SK-N-SH treated with all-trans-retinoic acid at 6 μM for 48 hours (cell line): ENCODE results near the gene HLA-DMA.

Source experiments
- ATAC-seq: fragments of 200-7000 bp; cut with Tn5 transposase; 3 replicates; pipeline ENCODE4 v1.9.1; 2020; ENCODE audit warnings: mild to moderate bottlenecking, moderate library complexity
- ARNTL ChIP-seq: fragments of 450-650 bp; formaldehyde crosslinking; IDR thresholded peaks from 2 replicates; pipeline ENCODE4 v1.5.0; 2020; ENCODE audit warnings: low read depth, mild to moderate bottlenecking, moderate library complexity, borderline replicate concordance
- BACH2 ChIP-seq: fragments of 250-450 bp; sonication (Bioruptor Pico); IDR thresholded peaks from 2 replicates; pipeline ENCODE4 v1.9.0; 2021; ENCODE audit warnings: mild to moderate bottlenecking, borderline replicate concordance
- CSDC2 ChIP-seq: fragments of 250-450 bp; sonication (Bioruptor Pico); IDR thresholded peaks from 2 replicates; pipeline ENCODE4 v1.5.0; 2020; ENCODE audit warnings: mild to moderate bottlenecking, moderate library complexity
- CSRNP3 ChIP-seq: fragments of 250-450 bp; sonication (Bioruptor Pico); IDR thresholded peaks from 2 replicates; pipeline ENCODE4 v1.5.1; 2021; ENCODE audit warnings: mild to moderate bottlenecking, moderate library complexity
- ESRRG ChIP-seq: fragments of 250-450 bp; sonication (Bioruptor Pico); IDR thresholded peaks from 2 replicates; pipeline ENCODE4 v1.6.1; 2021; ENCODE audit warnings: mild to moderate bottlenecking
- GLIS3 ChIP-seq: fragments of 250-450 bp; sonication (Bioruptor Pico); IDR thresholded peaks from 2 replicates; pipeline ENCODE4 v1.5.0; 2020; ENCODE audit warnings: mild to moderate bottlenecking, moderate library complexity
- ISL1 ChIP-seq: fragments of 250-450 bp; sonication (Bioruptor Pico); IDR thresholded peaks from 2 replicates; pipeline ENCODE4 v2.1.2; 2022; ENCODE audit warnings: mild to moderate bottlenecking, moderate library complexity
- OSR1 ChIP-seq: fragments of 250-450 bp; sonication (Bioruptor Pico); IDR thresholded peaks from 2 replicates; pipeline ENCODE4 v1.8.0; 2022; ENCODE audit warnings: moderate library complexity, mild to moderate bottlenecking, inconsistent platforms
- RARB ChIP-seq: fragments of 250-450 bp; sonication (Bioruptor Pico); IDR thresholded peaks from 2 replicates; pipeline ENCODE4 v1.8.0; 2021; ENCODE audit warnings: mild to moderate bottlenecking, moderate library complexity
- SNAI2 ChIP-seq: fragments of 250-450 bp; sonication (Bioruptor Pico); IDR thresholded peaks from 2 replicates; pipeline ENCODE4 v1.5.0; 2020; ENCODE audit warnings: mild to moderate bottlenecking, moderate library complexity
- TCF4 ChIP-seq: fragments of 250-450 bp; sonication (Bioruptor Pico); IDR thresholded peaks from 2 replicates; pipeline ENCODE4 v1.8.0; 2021; ENCODE audit warnings: mild to moderate bottlenecking, moderate library complexity, borderline replicate concordance
- ZC3H10 ChIP-seq: fragments of 250-450 bp; sonication (Bioruptor Pico); IDR thresholded peaks from 2 replicates; pipeline ENCODE4 v1.5.1; 2021; ENCODE audit warnings: mild to moderate bottlenecking, moderate library complexity
- ZFP3 ChIP-seq: fragments of 250-450 bp; sonication (Bioruptor Pico); IDR thresholded peaks from 2 replicates; pipeline ENCODE4 v1.5.0; 2020; ENCODE audit warnings: mild to moderate bottlenecking, moderate library complexity
- ZNF565 ChIP-seq: fragments of 450-650 bp; formaldehyde crosslinking; conservative IDR thresholded peaks from 2 replicates; pipeline ENCODE4 v1.5.0; 2020; ENCODE audit warnings: low read depth, mild to moderate bottlenecking, moderate library complexity
- ZNF70 ChIP-seq: fragments of 450-650 bp; formaldehyde crosslinking; IDR thresholded peaks from 2 replicates; pipeline ENCODE4 v1.5.0; 2020; ENCODE audit warnings: mild to moderate bottlenecking, moderate library complexity
- ZNF8 ChIP-seq: fragments of 450-650 bp; formaldehyde crosslinking; IDR thresholded peaks from 2 replicates; pipeline ENCODE4 v1.5.0; 2020; ENCODE audit warnings: mild to moderate bottlenecking, moderate library complexity
- TF ChIP-seq, protein P1 (sequence below): fragments of 250-450 bp; sonication (Bioruptor Pico); IDR thresholded peaks from 2 replicates; pipeline ENCODE4 v1.8.0; 2021; ENCODE audit warnings: low read depth, mild to moderate bottlenecking, moderate library complexity, borderline replicate concordance
- TF ChIP-seq, protein P2 (sequence below): fragments of 250-450 bp; sonication (Bioruptor Pico); IDR thresholded peaks from 2 replicates; pipeline ENCODE4 v1.8.0; 2020; ENCODE audit warnings: mild to moderate bottlenecking, moderate library complexity, borderline replicate concordance
- TF ChIP-seq, protein P3 (sequence below): fragments of 250-450 bp; sonication (Bioruptor Pico); IDR thresholded peaks from 2 replicates; pipeline ENCODE4 v1.5.1; 2020; ENCODE audit warnings: low read depth, mild to moderate bottlenecking, moderate library complexity

The HLA-DMA gene

DNA sequence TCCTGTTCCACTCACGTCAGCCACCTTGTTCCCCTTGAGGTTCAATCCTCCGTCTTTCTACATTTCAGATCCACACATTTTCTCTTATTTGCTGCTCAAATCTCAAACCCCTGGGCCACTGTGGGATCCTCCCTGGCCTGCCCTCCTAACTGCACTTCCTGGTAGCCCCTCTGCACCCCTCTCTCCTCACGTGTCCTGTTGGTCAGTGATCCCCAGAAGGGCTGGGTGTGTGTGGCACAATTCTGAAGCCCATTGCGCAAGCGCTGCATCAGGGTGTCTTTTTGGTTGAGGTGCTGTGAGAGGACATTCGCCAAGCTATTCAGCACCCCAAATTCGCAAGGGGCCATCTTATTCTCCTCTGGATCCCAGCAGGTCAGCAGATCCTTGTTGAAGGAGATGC is 14.4 kb downstream of the HLA-DMA start:
- no peak for ATAC-seq
- TF ChIP-seq CSDC2 (no peak), TCF4 (CRISPR knock-in tag) (no peak), ZNF565 (no peak), RARB (CRISPR knock-in tag) (no peak), ZNF70 (CRISPR knock-in tag) (no peak), ZFP3 (CRISPR knock-in tag) (no peak), ESRRG (CRISPR knock-in tag) (no peak), ZNF8 (CRISPR knock-in tag) (no peak), GLIS3 (CRISPR knock-in tag) (no peak), CSRNP3 (CRISPR knock-in tag) (no peak), OSR1 (CRISPR knock-in tag) (no peak), ZC3H10 (CRISPR knock-in tag) (no peak), ISL1 (no peak)
- TF ChIP-seq, protein P1, sequence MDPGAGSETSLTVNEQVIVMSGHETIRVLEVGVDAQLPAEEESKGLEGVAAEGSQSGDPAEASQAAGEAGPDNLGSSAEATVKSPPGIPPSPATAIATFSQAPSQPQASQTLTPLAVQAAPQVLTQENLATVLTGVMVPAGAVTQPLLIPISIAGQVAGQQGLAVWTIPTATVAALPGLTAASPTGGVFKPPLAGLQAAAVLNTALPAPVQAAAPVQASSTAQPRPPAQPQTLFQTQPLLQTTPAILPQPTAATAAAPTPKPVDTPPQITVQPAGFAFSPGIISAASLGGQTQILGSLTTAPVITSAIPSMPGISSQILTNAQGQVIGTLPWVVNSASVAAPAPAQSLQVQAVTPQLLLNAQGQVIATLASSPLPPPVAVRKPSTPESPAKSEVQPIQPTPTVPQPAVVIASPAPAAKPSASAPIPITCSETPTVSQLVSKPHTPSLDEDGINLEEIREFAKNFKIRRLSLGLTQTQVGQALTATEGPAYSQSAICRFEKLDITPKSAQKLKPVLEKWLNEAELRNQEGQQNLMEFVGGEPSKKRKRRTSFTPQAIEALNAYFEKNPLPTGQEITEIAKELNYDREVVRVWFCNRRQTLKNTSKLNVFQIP (CRISPR knock-in tag): no peak
- TF ChIP-seq, protein P2, sequence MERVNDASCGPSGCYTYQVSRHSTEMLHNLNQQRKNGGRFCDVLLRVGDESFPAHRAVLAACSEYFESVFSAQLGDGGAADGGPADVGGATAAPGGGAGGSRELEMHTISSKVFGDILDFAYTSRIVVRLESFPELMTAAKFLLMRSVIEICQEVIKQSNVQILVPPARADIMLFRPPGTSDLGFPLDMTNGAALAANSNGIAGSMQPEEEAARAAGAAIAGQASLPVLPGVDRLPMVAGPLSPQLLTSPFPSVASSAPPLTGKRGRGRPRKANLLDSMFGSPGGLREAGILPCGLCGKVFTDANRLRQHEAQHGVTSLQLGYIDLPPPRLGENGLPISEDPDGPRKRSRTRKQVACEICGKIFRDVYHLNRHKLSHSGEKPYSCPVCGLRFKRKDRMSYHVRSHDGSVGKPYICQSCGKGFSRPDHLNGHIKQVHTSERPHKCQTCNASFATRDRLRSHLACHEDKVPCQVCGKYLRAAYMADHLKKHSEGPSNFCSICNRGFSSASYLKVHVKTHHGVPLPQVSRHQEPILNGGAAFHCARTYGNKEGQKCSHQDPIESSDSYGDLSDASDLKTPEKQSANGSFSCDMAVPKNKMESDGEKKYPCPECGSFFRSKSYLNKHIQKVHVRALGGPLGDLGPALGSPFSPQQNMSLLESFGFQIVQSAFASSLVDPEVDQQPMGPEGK (CRISPR knock-in tag): no peak
- TF ChIP-seq, protein P3, sequence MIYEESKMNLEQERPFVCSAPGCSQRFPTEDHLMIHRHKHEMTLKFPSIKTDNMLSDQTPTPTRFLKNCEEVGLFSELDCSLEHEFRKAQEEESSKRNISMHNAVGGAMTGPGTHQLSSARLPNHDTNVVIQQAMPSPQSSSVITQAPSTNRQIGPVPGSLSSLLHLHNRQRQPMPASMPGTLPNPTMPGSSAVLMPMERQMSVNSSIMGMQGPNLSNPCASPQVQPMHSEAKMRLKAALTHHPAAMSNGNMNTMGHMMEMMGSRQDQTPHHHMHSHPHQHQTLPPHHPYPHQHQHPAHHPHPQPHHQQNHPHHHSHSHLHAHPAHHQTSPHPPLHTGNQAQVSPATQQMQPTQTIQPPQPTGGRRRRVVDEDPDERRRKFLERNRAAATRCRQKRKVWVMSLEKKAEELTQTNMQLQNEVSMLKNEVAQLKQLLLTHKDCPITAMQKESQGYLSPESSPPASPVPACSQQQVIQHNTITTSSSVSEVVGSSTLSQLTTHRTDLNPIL (CRISPR knock-in tag): no peak

DNA sequence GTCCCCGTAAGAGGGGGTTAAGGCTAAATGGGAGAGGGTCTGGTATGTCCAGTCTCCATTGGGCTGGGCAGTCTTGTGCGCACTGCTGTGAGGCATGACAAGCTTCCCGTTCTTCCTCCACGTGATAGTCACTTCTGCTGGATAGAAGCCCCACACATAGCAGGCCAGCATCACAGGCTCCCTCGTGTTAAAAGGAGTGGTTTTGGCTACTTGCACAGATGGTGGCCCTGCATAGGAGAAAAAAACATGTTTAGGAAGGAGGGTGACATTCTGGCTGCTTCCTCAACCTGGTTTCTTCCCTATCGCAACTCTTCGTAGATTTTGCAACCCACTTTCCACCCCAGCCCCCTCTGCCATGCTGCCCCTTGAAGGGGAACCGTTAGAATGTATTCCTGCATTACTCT is 15.7 kb downstream of the HLA-DMA start:
- no peak for ATAC-seq
- TF ChIP-seq SNAI2 (CRISPR knock-in tag) (no peak), ISL1 (no peak), ARNTL (no peak), ZFP3 (CRISPR knock-in tag) (no peak), BACH2 (CRISPR knock-in tag) (no peak), TCF4 (CRISPR knock-in tag) (no peak), CSRNP3 (CRISPR knock-in tag) (no peak), CSDC2 (no peak), GLIS3 (CRISPR knock-in tag) (no peak)
- TF ChIP-seq, protein P2 (CRISPR knock-in tag): no peak
- TF ChIP-seq, protein P1 (CRISPR knock-in tag): no peak
